HL-60 (cell line): Measurements from ENCODE around the gene ADAM12.

Experiments used
- CTCF ChIP-seq: IDR thresholded peaks from one replicate; pipeline ENCODE4 v1.5.1; 2011; ENCODE audit warnings: low read length, control low read depth, inconsistent platforms; ENCODE audit not compliant: insufficient read depth
- GABPA ChIP-seq: IDR thresholded peaks from 2 replicates; pipeline ENCODE4 v1.6.1; 2012; ENCODE audit warnings: low read depth
- POLR2AphosphoS5 ChIP-seq: IDR thresholded peaks from 2 replicates; pipeline ENCODE4 v1.6.1; 2012; ENCODE audit warnings: low read depth
- REST ChIP-seq: IDR thresholded peaks from 2 replicates; pipeline ENCODE4 v1.6.1; 2012; ENCODE audit warnings: low read depth; ENCODE audit not compliant: insufficient replicate concordance
- SPI1 ChIP-seq: IDR thresholded peaks from 2 replicates; pipeline ENCODE4 v1.6.1; 2012; ENCODE audit warnings: low read depth, mild to moderate bottlenecking, borderline replicate concordance

GRCh38 chr10:126108693-126109092 lies 279.6 kb downstream of the ADAM12 start:
- TF ChIP-seq POLR2AphosphoS5 (no peak), GABPA (no peak), CTCF (no peak), REST (no peak), SPI1 (no peak)
